ENCODE data around the gene RAB31.
A peak's percentile ranks its signal among the peaks of the same experiment; 100 is the strongest.
"Not testable (repeated sequence)": the region's sequence is repeated elsewhere in the genome, so short reads cannot be mapped to it uniquely, and the experiment has no call there.

RAB31 gene

GRCh38 chr18:9848170-9848879 lies 140.2 kb downstream of the RAB31 start:
- no peak for DNase-seq

DNA sequence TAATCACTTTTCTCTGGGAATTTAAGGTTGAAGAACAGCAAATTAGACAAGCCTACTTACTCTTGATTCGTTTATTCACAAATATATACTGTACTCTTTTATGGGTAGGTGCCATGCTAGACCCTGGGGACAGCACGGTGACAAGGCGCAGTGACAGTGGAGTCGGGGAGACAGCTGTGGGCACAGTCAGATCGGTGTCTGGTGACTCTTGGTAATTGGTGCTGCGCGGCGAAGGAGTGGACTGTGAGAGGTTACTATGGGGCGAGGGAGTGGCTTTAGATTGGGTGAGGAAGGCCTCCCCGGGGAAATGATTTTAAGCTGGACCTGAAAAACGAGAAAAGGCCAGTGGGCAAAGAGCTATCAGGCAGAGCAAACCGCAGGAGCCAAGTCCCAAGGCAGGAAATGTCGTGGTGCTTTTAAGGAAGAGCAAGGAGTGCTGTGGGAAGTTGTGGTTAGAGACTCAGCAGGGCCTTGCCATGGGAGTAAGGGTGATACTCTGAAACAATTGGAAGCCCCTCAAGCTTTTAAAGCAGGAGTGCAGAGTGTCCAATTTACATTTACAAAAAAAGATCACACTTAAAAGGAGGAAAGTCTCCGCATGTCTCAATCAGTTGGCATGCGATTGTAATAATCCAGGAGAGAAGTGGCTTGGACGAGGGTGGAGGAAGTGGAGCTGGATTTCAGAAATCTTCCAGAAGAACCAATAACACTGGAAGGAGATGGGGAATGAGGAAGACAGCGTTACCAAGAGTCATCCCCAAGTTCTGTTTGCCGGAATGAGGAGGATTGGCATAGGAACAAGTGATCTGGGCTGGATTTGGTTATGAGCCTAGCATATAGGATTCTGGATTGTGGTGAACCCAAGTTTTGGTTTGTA lies 141.5 kb downstream of the RAB31 start:
- DNase-seq: no peak

DNA sequence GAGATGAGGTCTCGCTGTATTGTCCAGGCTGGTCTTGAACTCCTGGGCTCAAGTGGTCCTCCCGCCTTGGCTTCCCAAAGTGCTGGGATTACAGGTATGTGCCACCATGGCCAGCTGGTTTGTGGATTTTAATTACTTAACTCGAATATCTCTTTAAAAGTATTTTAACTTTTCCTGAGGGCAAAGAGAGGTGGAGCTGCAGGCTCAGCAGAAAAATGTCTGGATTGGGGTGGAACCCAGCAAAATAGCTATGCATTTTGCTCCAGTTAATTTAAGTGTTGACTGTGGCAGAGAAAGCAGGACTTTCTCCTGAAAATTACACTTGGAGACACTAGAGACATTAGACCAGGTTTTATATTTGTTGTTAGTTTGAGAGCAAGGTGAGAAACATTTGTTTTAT lies 142.2 kb downstream of the RAB31 start:
- DNase-seq: no peak

- no peak for DNase-seq
Observed at GRCh38 chr18:9851511-9851910, 143.4 kb downstream of the RAB31 start.

GRCh38 chr18:9852266-9853081 lies 144.4 kb downstream of the RAB31 start:
- no peak for DNase-seq

- no peak for DNase-seq
Observed at GRCh38 chr18:9854801-9855676, 146.9 kb downstream of the RAB31 start.

DNA sequence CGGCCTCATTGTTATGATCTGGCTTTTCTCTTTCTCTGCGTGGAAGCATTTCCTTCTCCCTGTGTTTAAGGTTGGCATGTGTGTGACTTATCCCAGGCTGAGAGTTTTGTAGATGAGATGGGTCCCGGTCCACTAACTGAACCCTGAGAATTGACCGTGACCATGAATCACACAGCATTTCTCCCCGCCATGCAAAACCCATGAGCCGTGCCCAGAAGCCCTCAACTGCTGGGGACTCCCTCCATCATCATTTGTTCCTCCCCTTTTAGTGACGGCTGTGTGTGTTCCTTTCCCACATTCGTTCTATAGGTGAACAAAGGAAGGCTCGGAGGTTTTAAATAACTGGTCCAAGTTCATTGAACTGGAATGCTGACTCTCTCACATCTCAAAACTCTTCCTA lies 147.6 kb downstream of the RAB31 start:
- DNase-seq: no peak

GRCh38 chr18:9856092-9856491 lies 148.0 kb downstream of the RAB31 start:
- no peak for DNase-seq

DNA sequence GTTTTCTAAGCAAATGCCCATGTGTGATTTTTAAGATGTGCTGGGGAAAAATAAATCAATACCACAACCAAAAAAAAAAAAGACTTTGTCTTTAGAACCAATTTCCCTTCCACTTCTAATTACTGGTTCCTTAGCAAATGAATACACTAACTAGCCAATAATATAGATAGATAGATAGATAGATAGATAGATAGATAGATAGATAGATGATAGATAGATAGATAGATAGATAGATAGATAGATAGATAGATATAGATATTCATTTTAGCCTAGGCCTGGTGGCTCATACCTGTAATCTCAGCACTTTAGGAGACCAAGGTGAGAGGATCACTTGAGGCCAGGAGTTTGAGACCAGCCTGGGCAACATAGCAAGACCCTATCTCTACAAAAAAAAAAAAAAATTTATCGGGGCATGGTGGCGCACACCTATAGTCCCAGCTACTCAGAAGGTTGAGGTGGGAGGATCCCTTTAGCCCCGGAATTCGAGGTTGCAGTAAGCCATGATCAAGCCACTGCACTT lies 149.4 kb downstream of the RAB31 start:
- DNase-seq: not testable (repeated sequence)

- no peak for DNase-seq
Observed at GRCh38 chr18:9858642-9859041, 150.5 kb downstream of the RAB31 start.

DNA sequence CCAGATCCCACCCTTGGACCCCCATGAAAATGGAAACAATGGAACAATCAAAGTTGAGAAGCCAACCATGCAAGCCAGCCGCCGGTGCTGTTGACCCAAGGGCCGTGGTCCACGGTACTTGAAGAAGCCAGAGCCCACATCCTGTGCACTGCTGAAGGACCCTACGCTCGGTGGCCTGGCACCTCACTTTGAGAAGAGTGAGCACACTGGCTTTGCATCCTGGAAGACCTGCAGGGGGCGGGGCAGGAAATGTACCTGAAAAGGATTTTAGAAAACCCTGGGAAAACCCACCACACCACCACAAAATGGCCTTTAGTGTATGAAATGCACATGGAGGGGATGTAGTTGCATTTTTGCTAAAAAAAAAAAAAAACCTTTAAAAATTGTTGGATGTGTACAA lies 151.1 kb downstream of the RAB31 start:
- no peak for DNase-seq

GRCh38 chr18:9860682-9861081 lies 152.6 kb downstream of the RAB31 start:
- DNase-seq: no peak

DNA sequence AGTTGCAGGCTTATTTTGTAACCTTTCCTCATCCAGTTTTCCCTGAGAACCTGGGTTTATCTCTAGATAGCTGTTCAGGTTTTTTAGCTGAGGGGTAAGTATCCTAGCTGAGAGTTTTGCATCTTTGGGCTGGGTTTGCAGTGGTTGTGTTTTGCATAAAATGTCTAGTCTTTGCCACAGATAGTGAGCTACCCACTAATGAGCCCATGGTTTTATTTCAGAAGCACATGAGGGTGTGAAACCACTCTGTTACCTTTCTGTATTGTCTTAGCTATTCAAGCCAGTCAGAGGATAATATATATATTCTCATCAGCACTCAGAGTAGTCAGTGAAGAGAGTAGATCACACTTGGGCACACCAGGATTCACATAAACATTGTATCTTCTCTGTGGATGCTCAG lies 153.1 kb downstream of the RAB31 start:
- no peak for DNase-seq

- DNase-seq: peak; percentile 71
Observed at GRCh38 chr18:9861933-9862332, 153.8 kb downstream of the RAB31 start.

DNA sequence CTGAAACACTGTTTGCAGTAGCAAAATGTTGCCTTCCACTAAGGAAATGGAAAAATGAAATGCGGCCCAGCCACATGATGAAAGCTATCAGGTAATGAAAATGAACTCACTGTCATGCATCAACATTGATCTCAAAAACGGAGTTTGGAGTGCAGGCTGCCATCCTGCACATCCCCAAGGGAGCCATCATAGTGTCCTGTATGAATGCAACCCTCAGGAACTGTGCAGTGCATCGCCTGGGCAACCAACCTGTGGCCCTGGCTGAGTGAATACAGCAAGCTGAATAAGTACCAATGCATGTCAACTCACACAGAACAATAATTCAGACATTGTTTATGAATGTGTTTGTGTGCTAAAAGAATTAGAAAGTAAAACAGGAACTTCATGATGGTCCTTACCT lies 154.6 kb downstream of the RAB31 start:
- DNase-seq: no peak

DNA sequence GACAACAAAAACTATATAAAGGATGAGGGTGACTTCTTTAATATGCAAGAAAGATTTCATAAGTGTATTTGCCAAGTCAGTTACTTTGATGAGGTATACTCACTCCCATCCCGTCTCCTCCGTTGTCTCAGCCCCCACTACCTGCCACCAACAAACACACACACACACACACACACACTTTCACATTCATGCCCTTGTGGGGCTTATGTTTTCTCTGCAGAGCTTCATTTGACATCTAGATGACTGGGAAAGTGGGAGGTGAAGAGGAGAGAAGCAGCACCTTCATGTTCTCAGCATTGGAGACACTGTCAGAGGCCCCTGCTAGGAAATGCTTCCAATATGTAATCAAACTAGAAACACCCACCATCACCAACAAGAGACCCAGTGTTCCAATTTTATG lies 155.2 kb downstream of the RAB31 start:
- no peak for DNase-seq

DNA sequence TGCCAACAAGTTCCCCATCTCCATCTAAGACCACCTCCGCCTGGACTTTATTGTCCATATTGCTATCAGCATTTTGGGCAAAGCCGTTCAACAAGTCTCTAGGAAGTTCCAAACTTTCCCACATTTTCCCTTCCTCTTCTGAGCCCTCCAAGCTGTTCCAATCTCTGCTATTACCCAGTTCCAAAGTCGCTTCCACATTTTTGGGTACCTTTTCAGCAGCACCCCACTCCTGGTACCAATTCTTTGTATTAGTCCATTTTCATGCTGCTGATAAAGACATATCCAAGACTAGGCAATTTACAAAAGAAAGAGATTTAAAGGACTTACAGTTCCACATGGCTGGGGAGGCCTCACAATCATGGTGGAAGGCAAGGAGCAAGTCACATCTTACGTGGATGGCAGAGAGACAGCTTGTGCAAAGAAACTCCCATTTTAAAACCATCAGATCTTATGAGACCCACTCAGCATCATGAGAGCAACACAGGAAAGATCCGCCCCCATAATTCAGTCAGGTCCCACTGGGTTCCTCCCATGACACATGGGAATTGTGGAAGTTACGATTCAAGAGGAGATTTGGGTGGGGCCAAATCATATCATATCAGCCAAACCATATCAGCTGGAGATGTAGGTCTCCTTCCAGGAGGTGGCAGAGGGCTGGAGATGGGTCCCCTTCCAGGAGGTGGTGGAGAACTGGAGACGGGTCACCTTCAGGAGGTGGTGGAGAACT lies 157.8 kb downstream of the RAB31 start:
- no peak for DNase-seq

GRCh38 chr18:9866627-9867026 lies 158.5 kb downstream of the RAB31 start:
- DNase-seq: no peak

GRCh38 chr18:9867071-9867594 lies 159.0 kb downstream of the RAB31 start:
- DNase-seq: no peak

DNA sequence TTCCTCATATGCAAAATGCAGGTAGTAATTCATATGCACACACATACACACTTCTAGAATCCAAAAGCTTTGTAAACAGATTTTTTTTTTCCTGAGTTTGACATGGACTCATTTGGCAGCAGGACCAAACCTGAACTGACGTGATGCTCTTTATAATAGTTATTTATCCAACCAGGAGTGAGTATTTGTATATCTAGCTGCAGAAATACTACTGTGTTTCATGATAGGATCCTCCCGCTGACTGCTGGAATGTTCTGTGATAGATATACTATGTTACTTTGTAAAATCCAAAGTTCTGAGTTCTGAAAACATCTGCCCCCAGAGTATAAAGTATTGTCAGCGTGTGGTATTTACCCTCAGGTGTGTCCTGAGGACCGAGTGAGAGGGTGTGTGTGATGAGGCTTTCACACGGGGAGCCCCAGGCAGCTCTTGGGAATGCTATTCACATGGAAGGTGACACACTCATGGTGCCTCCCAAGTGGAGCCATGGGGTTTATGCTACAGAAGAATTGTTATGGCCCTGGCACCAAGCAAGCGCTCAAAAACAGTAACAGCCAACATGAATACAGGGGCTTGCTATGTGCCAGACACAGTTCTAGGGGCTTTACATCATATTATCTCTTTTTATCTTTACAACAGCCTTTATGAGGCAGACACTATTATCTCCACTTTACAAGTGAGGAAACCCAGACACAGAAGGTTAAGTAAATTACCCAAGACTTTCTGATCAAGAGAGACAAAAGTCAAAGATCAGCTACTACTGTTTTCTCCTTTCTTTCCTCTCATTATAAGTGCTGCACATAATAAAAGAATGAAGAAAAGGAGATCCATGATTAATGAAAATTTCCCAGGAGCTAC lies 161.0 kb downstream of the RAB31 start:
- DNase-seq: no peak
